CD4-positive, alpha-beta memory T cell (primary cell): ENCODE measurements around the gene CUEDC1. TPM values are rescaled to one million over a fixed set of nuclear protein-coding genes. Genes with fewer than 3 reads are reported as not detected.

Experiments used
- CTCF ChIA-PET: fragments of 350-600 bp; sonication (Branson Sonifier 250); formaldehyde crosslinking; loops from one replicate; lab custom pipeline; 2021; ENCODE audit warnings: inconsistent platforms; ENCODE audit not compliant: partially characterized antibody; lab: Charles Lee
- POLR2A ChIA-PET: fragments of 350-600 bp; sonication (Branson Sonifier 250); formaldehyde crosslinking; loops from one replicate; lab custom pipeline; 2021; ENCODE audit not compliant: partially characterized antibody; lab: Charles Lee
- DNase-seq, 5 donors: peaks; one replicate each; pipeline versions ENCODE4 v3.0.0 to v3.0.0-alpha.2; 2020 to 2022; ENCODE audit warnings: mixed read lengths in 1 of 5
- H3K27ac ChIP-seq: one replicate; pipeline ENCODE4 v1.7.0; 2013; ENCODE audit warnings: low read depth, low read length
- H3K27me3 ChIP-seq: 2 replicates; pipeline ENCODE4 v1.7.0; 2013; ENCODE audit warnings: mild to moderate bottlenecking, low read length, moderate library complexity; ENCODE audit not compliant: insufficient read depth
- H3K36me3 ChIP-seq: 2 replicates; pipeline ENCODE4 v1.7.0; 2013; ENCODE audit warnings: mild to moderate bottlenecking, low read length, moderate library complexity; ENCODE audit not compliant: insufficient read depth
- H3K4me1 ChIP-seq: 2 replicates; pipeline ENCODE4 v1.7.0; 2013; ENCODE audit warnings: mild to moderate bottlenecking, low read length, moderate library complexity; ENCODE audit not compliant: insufficient read depth
- H3K4me3 ChIP-seq, 2 donors: one replicate each; pipeline ENCODE4 v1.7.0; 2013; ENCODE audit warnings: low read length in 2 of 2, mild to moderate bottlenecking in 1 of 2
- H3K9me3 ChIP-seq, 2 donors: one replicate each; pipeline ENCODE4 v1.7.0; 2013; ENCODE audit warnings: low read length in 2 of 2, control low read depth in 1 of 2; ENCODE audit not compliant: control insufficient read depth in 1 of 2
- H3K27ac Mint-ChIP-seq, 7 donors: one replicate each; pipeline ENCODE4 v1.8.0; 2020 to 2021; ENCODE audit warnings: mixed read lengths in 7 of 7, mild to moderate bottlenecking in 6 of 7, inconsistent platforms in 3 of 7, moderate library complexity in 3 of 7
- H3K27me3 Mint-ChIP-seq, 2 donors: one replicate each; pipeline ENCODE4 v1.8.0; 2020 to 2021; ENCODE audit warnings: mixed read lengths in 2 of 2
- H3K36me3 Mint-ChIP-seq, 2 donors: one replicate each; pipeline ENCODE4 v1.8.0; 2020 to 2021; ENCODE audit warnings: mixed read lengths in 2 of 2, inconsistent platforms in 1 of 2, mild to moderate bottlenecking in 1 of 2
- H3K4me1 Mint-ChIP-seq, 4 donors: one replicate each; pipeline ENCODE4 v1.8.0; 2020 to 2021; ENCODE audit warnings: mixed read lengths in 4 of 4, mild to moderate bottlenecking in 1 of 4
- H3K4me3 Mint-ChIP-seq, 8 donors: one replicate each; pipeline ENCODE4 v1.8.0; 2020 to 2021; ENCODE audit warnings: mixed read lengths in 8 of 8, mild to moderate bottlenecking in 7 of 8, moderate library complexity in 6 of 8, inconsistent platforms in 3 of 8
- H3K9me3 Mint-ChIP-seq, 8 donors: one replicate each; pipeline ENCODE4 v1.8.0; 2020 to 2021; ENCODE audit warnings: mixed read lengths in 8 of 8, mild to moderate bottlenecking in 5 of 8, inconsistent platforms in 3 of 8, moderate library complexity in 1 of 8
- intact Hi-C: fragments of 100-400 bp; cut with micrococcal nuclease; formaldehyde crosslinking; loops from one replicate; pipeline ENCODE4 v1.15.1; 2023
- polyA plus RNA-seq, 2 donors: library from polyadenylated mRNA; unstranded; fragments of 300-500 nt; fragmentation: Illumina TruSeq; gene quantifications; one replicate each; pipeline ENCODE4 v1.2.3, GENCODE V29; 2021
- total RNA-seq, 2 experiments: library from RNA; stranded (reverse); gene quantifications; one replicate each; pipeline ENCODE4 v1.2.3, GENCODE V29; 2021

Gene CUEDC1
- total and polyA plus RNA-seq, 4 experiments from 2014 or later: 0.61 to 0.90 TPM; not detected in 2

GRCh38 chr17:57899391-57899790 lies 55.8 kb downstream of the CUEDC1 start:
- intact Hi-C loops: loop anchor here (10.0 kb wide), 1 partner anchor 185 kb away; the partner anchor contains the start of gene DYNLL2
- H3K4me3 Mint-ChIP-seq: no peak overlapping the region
- Histone ChIP-seq H3K4me1 (peaks cover 14% of the 10 kb centered on the region), H3K27me3 (no peaks in the 10 kb centered on the region), H3K9me3 (no peaks in the 10 kb centered on the region), H3K36me3 (no peaks in the 10 kb centered on the region), H3K27ac (no peak overlapping the region), H3K4me3 (no peak overlapping the region)
- CTCF ChIA-PET: interaction anchor here (1.1 to 2.6 kb wide), 2 partner anchors 100 to 213 kb away, joined by 3 to 7 read pairs; no protein-coding TSS in a partner anchor
- POLR2A ChIA-PET: no interaction called here
- H3K27me3 Mint-ChIP-seq: no peaks in the 10 kb centered on the region
- peaks cover 7 to 27% (median 16%) of the 10 kb centered on the region in 4 donors for H3K4me1 Mint-ChIP-seq
- no peaks in the 10 kb centered on the region for H3K36me3 Mint-ChIP-seq
- peak overlapping the region in 1 of 7 donors; percentile 42 for H3K27ac Mint-ChIP-seq
- DNase-seq: no peak
- H3K9me3 Mint-ChIP-seq: no peaks in the 10 kb centered on the region

- Mint-ChIP-seq H3K9me3 (no peaks in the 10 kb centered on the region), H3K4me1 (peaks cover 6 to 25% (median 15%) of the 10 kb centered on the region in 4 donors), H3K36me3 (no peaks in the 10 kb centered on the region), H3K27me3 (no peaks in the 10 kb centered on the region), H3K27ac (no peak overlapping the region), H3K4me3 (no peak overlapping the region)
- no peaks in the 10 kb centered on the region for H3K27me3 ChIP-seq
- no peak overlapping the region for H3K4me3 ChIP-seq
- no peaks in the 10 kb centered on the region for H3K36me3 ChIP-seq
- DNase-seq: no peak
- POLR2A ChIA-PET: interaction anchor here (0.7 kb wide), 1 partner anchor 226 kb away, joined by 3 read pairs; no protein-coding TSS in a partner anchor
- CTCF ChIA-PET: interaction anchor here (0.8 to 1.9 kb wide), 3 partner anchors 100 to 214 kb away, joined by 3 to 6 read pairs (median 3); no protein-coding TSS in a partner anchor
- no peaks in the 10 kb centered on the region for H3K9me3 ChIP-seq
- no peak overlapping the region for H3K27ac ChIP-seq
- peaks cover 10% of the 10 kb centered on the region for H3K4me1 ChIP-seq
- intact Hi-C loops: loop anchor here (10.0 kb wide), 1 partner anchor 186 kb away; the partner anchor contains the start of gene DYNLL2
Measured at GRCh38 chr17:57898487-57899311, 56.5 kb downstream of the CUEDC1 start.

- H3K4me1 Mint-ChIP-seq: peaks cover 2 to 16% (median 13%) of the 10 kb centered on the region in 4 donors
- no peaks in the 10 kb centered on the region for H3K27me3 ChIP-seq
- no peak overlapping the region for H3K27ac ChIP-seq
- H3K9me3 Mint-ChIP-seq: no peaks in the 10 kb centered on the region
- intact Hi-C loops: loop anchor here (10.0 kb wide), 1 partner anchor 189 kb away; the partner anchor contains the start of gene DYNLL2
- POLR2A ChIA-PET: no interaction called here
- no peaks in the 10 kb centered on the region for H3K9me3 ChIP-seq
- CTCF ChIA-PET: interaction anchor here (8.2 kb wide), 1 partner anchor 102 kb away, joined by 150 read pairs; no protein-coding TSS in a partner anchor
- H3K27ac Mint-ChIP-seq: no peak overlapping the region
- no peaks in the 10 kb centered on the region for H3K36me3 Mint-ChIP-seq
- H3K4me1 ChIP-seq: no peaks in the 10 kb centered on the region
- no peaks in the 10 kb centered on the region for H3K36me3 ChIP-seq
- H3K27me3 Mint-ChIP-seq: peaks cover 0 to 6% of the 10 kb centered on the region in 2 donors
- H3K4me3 ChIP-seq: no peak overlapping the region
- no peak overlapping the region for H3K4me3 Mint-ChIP-seq
- DNase-seq: no peak
Measured at GRCh38 chr17:57895382-57896060, 59.7 kb downstream of the CUEDC1 start.

- no peaks in the 10 kb centered on the region for H3K9me3 ChIP-seq
- peaks cover 0 to 6% of the 10 kb centered on the region in 2 donors for H3K27me3 Mint-ChIP-seq
- H3K4me1 Mint-ChIP-seq: peaks cover 2 to 13% (median 10%) of the 10 kb centered on the region in 4 donors
- DNase-seq: no peak
- H3K27me3 ChIP-seq: no peaks in the 10 kb centered on the region
- H3K27ac Mint-ChIP-seq: no peak overlapping the region
- no peak overlapping the region for H3K4me3 Mint-ChIP-seq
- no peaks in the 10 kb centered on the region for H3K4me1 ChIP-seq
- intact Hi-C loops: loop anchor here (5.0 to 10.0 kb wide), 2 partner anchors 52 to 190 kb away; partner anchors contain the start of gene DYNLL2
- H3K36me3 Mint-ChIP-seq: no peaks in the 10 kb centered on the region
- no peak overlapping the region for H3K4me3 ChIP-seq
- no peaks in the 10 kb centered on the region for H3K9me3 Mint-ChIP-seq
- CTCF ChIA-PET: interaction anchor here (8.2 kb wide), 1 partner anchor 103 kb away, joined by 150 read pairs; no protein-coding TSS in a partner anchor
- H3K27ac ChIP-seq: no peak overlapping the region
- POLR2A ChIA-PET: no interaction called here
- no peaks in the 10 kb centered on the region for H3K36me3 ChIP-seq
Measured at GRCh38 chr17:57894848-57895247, 60.4 kb downstream of the CUEDC1 start.

DNA sequence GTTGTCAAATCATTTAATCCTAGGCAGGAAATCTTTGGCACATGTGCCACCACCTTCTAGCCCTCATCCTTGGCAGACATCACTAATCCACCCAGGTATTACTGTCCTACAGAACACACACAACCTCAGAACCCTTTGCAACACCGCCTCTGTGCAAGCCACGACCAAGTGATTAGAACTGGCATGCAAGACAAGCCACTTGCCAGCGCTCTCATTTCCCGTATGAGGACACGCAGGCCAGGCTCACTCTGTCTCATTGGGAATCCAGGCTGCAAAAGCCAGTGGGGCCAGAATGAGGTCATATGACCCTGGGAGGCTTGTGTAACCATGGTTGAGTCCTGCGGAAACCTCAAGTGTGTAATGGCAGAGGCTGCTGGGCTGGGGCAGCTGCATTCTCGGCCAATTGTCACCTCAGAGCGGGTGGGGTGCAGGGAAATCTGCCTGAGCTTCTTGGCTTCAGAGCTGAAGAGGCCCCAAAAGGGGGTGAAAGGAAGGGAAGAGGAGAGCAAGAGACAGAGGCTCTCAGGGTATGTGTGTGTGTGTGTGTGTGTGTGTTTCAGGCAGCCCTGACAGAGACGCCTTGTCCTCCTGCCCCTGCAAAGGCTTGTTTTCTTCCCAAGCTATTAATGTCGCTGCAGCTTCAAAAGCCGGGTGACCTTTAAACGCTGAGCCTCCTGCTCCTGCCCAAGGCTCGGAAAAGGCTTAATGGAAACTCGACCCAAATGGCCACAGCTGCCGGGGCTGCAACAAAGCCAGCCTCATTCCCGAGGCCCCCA lies 62.2 kb downstream of the CUEDC1 start:
- Histone ChIP-seq H3K4me3 (no peak overlapping the region), H3K27ac (no peak overlapping the region), H3K36me3 (no peaks in the 10 kb centered on the region), H3K9me3 (no peaks in the 10 kb centered on the region), H3K27me3 (no peaks in the 10 kb centered on the region), H3K4me1 (no peaks in the 10 kb centered on the region)
- ChIA-PET POLR2A (interaction anchor here (1.0 to 1.3 kb wide), 4 partner anchors 93 to 114 kb away, joined by 3 to 4 read pairs (median 4); partner anchors contain the start of gene SRSF1), CTCF (interaction anchor here (0.5 to 8.2 kb wide), 18 partner anchors 11 to 799 kb away, joined by 3 to 150 read pairs (median 4); partner anchors contain the start of gene CUEDC1)
- no peak for DNase-seq
- no peak overlapping the region for H3K27ac Mint-ChIP-seq
- H3K4me3 Mint-ChIP-seq: no peak overlapping the region
- H3K4me1 Mint-ChIP-seq: peaks cover 2 to 7% (median 5%) of the 10 kb centered on the region in 4 donors
- H3K36me3 Mint-ChIP-seq: no peaks in the 10 kb centered on the region
- H3K27me3 Mint-ChIP-seq: peaks cover 0 to 6% of the 10 kb centered on the region in 2 donors
- intact Hi-C loops: loop anchor here (1.0 to 10.0 kb wide), 6 partner anchors 54 to 279 kb away; partner anchors contain the start of gene DYNLL2
- no peaks in the 10 kb centered on the region for H3K9me3 Mint-ChIP-seq

- Mint-ChIP-seq H3K27ac (no peak overlapping the region), H3K4me1 (peaks cover 2 to 7% (median 5%) of the 10 kb centered on the region in 4 donors), H3K4me3 (no peak overlapping the region), H3K9me3 (no peaks in the 10 kb centered on the region), H3K27me3 (peaks cover 0 to 6% of the 10 kb centered on the region in 2 donors), H3K36me3 (no peaks in the 10 kb centered on the region)
- DNase-seq: peak; percentile 62 to 72 (median 66)
- H3K4me1 ChIP-seq: no peaks in the 10 kb centered on the region
- H3K36me3 ChIP-seq: no peaks in the 10 kb centered on the region
- ChIA-PET CTCF (interaction anchor here (0.5 to 8.2 kb wide), 19 partner anchors 12 to 281 kb away, joined by 3 to 150 read pairs (median 4); partner anchors contain the start of gene CUEDC1), POLR2A (interaction anchor here (0.6 to 1.3 kb wide), 5 partner anchors 94 to 115 kb away, joined by 3 to 4 read pairs (median 3); partner anchors contain the start of gene SRSF1)
- no peaks in the 10 kb centered on the region for H3K27me3 ChIP-seq
- no peaks in the 10 kb centered on the region for H3K9me3 ChIP-seq
- no peak overlapping the region for H3K4me3 ChIP-seq
- intact Hi-C loops: loop anchor here (1.0 to 10.0 kb wide), 6 partner anchors 55 to 280 kb away; partner anchors contain the start of gene DYNLL2
- H3K27ac ChIP-seq: no peak overlapping the region
Measured at GRCh38 chr17:57892146-57892819, 62.9 kb downstream of the CUEDC1 start.
